HFF-Myc (cell line): ENCODE results near the gene LRGUK.

Source experiments
- DNase-seq: peaks from one replicate; pipeline ENCODE4 v3.0.0-alpha.2; 2011; ENCODE audit warnings: low read depth; ENCODE audit errors: extremely low read depth
- H3K4me3 ChIP-seq: replicated peaks from 2 replicates; pipeline ENCODE4 v1.5.1; 2011; ENCODE audit warnings: low read depth, mild to moderate bottlenecking, control low read depth, low read length
- TF ChIP-seq, protein P1 (sequence below): IDR thresholded peaks from 2 replicates; pipeline ENCODE4 v1.5.1; 2012; ENCODE audit warnings: mild to moderate bottlenecking, low read depth, low read length, control low read depth; ENCODE audit errors: missing control alignments

The LRGUK gene

DNA sequence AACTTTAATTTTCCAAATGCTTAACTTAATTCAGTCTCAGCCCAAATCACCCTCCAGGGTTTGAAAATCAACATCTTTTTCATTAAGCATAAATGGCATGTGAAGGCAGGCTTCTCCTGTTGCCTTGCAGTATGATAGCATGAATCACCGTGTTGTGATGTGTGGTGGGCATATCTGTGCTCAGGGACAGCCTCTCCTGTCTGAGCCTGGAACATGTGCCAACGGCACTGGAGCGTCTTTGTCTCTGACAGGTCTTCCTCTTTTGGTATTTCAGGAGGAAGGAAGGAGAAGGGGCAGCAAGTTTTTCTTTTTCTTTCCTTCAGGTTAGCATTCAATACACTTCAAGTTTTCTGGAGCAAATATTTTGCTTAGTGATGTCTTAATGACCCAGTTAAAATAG is 57.6 kb downstream of the LRGUK start:
- no peak overlapping the region for H3K4me3 ChIP-seq
- TF ChIP-seq, protein P1, sequence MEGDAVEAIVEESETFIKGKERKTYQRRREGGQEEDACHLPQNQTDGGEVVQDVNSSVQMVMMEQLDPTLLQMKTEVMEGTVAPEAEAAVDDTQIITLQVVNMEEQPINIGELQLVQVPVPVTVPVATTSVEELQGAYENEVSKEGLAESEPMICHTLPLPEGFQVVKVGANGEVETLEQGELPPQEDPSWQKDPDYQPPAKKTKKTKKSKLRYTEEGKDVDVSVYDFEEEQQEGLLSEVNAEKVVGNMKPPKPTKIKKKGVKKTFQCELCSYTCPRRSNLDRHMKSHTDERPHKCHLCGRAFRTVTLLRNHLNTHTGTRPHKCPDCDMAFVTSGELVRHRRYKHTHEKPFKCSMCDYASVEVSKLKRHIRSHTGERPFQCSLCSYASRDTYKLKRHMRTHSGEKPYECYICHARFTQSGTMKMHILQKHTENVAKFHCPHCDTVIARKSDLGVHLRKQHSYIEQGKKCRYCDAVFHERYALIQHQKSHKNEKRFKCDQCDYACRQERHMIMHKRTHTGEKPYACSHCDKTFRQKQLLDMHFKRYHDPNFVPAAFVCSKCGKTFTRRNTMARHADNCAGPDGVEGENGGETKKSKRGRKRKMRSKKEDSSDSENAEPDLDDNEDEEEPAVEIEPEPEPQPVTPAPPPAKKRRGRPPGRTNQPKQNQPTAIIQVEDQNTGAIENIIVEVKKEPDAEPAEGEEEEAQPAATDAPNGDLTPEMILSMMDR: no peak
- DNase-seq: no peak

DNA sequence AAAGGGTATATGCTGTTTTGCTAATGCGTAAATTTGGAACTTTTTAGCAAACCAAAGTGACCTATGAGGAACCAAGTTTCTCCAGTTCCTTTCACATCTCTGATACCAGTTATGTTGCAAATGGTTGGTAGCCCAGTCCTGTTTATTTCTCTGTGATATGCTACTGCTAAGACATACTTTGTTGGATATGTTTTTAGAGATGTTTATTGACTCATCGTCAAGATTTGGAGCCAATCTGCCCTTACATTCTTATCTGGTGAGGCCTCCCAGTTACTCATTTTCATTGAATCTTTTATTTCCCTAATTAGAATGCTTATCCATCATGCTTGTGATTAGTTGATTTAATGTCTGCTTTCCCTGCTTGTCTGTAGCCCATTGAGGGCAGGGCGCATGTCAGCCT is 58.9 kb downstream of the LRGUK start:
- H3K4me3 ChIP-seq: no peak overlapping the region
- no peak for DNase-seq
- TF ChIP-seq, protein P1: no peak

DNA sequence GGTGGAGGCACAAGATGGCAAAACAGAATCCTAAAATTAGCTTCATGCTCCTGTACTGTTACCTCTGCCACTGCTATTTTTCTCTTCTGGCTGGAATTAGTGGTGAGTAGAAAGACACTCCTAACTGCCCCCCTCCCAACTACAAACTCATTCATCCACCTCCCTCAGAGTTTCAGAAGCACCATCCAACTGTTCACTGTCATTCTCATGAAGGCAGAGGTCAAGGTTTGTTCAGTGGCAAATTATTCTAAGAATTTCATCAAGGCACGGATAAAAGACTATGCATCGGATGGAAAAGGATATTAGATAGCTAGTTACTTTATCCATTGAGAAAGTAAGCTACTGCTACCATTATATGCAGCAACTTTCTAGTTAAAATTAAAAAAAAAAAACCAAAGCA is 59.7 kb downstream of the LRGUK start:
- DNase-seq: no peak
- H3K4me3 ChIP-seq: no peak overlapping the region
- TF ChIP-seq, protein P1: no peak

DNA sequence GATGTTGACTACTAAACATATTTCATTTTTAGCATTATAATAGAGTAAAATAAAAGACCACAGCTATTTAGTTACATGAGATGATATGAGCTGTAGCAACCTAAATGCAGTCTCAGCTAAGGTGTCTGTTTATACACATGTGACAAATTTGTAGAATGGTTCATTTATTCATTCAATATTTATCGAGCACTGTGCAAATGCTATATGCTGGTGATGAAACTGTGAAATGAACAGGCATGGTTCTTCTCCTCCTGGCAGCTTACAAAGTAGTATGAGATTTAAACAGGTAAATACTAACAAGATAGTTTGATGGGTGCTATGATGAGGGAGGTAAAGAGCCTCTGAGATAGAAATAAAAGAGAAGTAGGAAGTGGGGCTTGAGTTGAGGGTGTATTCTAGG is 60.8 kb downstream of the LRGUK start:
- H3K4me3 ChIP-seq: no peak overlapping the region
- TF ChIP-seq, protein P1: no peak
- DNase-seq: no peak

DNA sequence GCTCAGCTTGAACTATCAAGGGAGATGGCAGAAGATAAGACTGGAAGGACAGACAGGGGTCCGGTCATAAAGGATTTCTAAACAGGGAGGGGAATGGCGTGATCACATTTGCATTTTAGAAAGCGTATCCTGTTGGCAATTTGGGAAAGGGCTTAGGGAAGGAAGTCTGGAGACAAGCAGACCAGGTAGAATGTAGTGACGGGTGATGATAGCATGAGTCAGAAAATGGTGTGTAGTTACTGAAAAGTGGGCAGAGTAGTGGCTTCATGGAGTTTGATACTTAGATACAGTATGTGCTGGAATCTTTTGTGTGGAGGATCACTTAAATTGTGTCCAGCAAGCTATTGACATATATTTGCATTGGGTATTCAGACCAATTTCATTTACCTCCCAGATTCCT is 61.2 kb downstream of the LRGUK start:
- TF ChIP-seq, protein P1: no peak
- no peak overlapping the region for H3K4me3 ChIP-seq

DNA sequence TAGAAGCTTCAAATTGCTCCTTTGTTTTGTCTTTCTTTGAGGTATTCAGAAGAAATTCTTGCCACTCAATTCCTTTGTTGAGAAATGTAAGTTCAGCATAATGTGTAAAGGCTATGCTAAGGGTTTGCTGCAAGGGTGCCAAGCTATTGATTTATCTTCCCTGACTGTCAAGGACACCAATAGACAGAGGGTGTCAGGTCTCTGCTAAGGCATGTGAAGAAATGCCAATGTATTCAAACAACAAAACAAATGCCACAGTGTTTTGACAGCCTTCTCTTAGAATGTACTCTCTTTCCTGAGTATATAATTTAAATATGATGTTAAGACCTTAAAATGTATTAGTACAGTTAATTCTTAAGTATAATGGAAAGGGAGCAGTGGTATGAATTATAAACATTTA is 62.4 kb downstream of the LRGUK start:
- DNase-seq: no peak
- no peak overlapping the region for H3K4me3 ChIP-seq
- TF ChIP-seq, protein P1: no peak

More for the DNA sequence above, 61.2 kb downstream of the LRGUK start:
- DNase-seq: no peak

DNA sequence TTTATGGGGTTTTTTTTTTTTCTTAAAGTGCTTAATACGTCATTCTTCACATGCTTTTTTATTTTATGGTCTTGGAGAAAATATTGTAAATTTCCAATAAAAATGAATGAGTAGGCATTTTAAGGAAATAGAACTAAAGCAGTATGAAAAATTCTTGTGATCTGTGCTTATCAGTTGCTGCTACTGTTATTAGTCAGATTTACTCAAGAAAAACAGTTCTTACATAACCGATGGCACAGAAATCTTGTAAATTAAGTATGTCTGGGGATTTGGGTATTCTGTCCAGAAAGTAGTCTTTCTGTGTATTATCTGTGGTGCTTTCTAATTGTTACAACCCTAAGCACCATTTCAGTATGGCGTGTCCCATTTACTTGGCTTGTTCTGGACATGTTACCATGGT is 64.7 kb downstream of the LRGUK start:
- TF ChIP-seq, protein P1: no peak
- no peak overlapping the region for H3K4me3 ChIP-seq
- DNase-seq: no peak
